Gastrocnemius medialis (tissue), 4 donors: Measurements from ENCODE around the gene CACTIN.

Source experiments
- POLR2A ChIP-seq, 2 donors: fragments of 450-650 bp; IDR thresholded peaks; one replicate each; pipeline ENCODE4 v1.6.1; 2017; ENCODE audit warnings: antibody characterized with exemption in 2 of 2, mild to moderate bottlenecking in 2 of 2, moderate library complexity in 2 of 2
- TF ChIP-seq, protein P1 (sequence below), 5 experiments: fragments of 450-650 bp in 3 of 5; fragments of 200-600 bp in 2 of 5; sonication (generic) in 2 of 5; IDR thresholded peaks in 4 of 5; conservative IDR thresholded peaks in 1 of 5; 1 replicate in 4 of 5; 2 replicates in 1 of 5; pipeline ENCODE4 v1.5.1; 2016 to 2019; ENCODE audit warnings: antibody characterized with exemption in 5 of 5, mild to moderate bottlenecking in 3 of 5, moderate library complexity in 3 of 5

DNA sequence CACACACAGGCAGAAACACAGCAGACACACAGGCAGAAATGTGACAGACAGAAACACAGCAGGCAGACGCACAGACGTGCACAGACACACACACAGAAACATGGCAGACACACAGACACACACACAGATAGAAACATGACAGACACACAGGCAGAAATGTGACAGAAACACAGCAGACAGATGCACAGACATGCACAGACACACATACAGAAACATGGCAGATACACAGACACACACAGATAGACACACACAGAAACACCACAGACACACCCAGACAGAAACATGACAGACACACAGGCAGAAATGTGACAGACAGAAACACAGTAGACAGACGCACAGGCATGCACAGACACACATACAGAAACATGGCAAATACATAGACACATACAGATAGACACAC, 21.2 kb downstream of the CACTIN start:
- TF ChIP-seq, protein P1, sequence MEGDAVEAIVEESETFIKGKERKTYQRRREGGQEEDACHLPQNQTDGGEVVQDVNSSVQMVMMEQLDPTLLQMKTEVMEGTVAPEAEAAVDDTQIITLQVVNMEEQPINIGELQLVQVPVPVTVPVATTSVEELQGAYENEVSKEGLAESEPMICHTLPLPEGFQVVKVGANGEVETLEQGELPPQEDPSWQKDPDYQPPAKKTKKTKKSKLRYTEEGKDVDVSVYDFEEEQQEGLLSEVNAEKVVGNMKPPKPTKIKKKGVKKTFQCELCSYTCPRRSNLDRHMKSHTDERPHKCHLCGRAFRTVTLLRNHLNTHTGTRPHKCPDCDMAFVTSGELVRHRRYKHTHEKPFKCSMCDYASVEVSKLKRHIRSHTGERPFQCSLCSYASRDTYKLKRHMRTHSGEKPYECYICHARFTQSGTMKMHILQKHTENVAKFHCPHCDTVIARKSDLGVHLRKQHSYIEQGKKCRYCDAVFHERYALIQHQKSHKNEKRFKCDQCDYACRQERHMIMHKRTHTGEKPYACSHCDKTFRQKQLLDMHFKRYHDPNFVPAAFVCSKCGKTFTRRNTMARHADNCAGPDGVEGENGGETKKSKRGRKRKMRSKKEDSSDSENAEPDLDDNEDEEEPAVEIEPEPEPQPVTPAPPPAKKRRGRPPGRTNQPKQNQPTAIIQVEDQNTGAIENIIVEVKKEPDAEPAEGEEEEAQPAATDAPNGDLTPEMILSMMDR (IDR thresholded peaks at IDR 0.05 in 4 of 5, conservative IDR thresholded peaks at IDR 0.05 in 1 of 5): no peak
- no peak for TF ChIP-seq POLR2A (IDR thresholded peaks at IDR 0.05)
